Keratinocyte (primary cell): ENCODE data around the gene TMEM240. TPM values are rescaled to one million over a fixed set of nuclear protein-coding genes. Genes with fewer than 3 reads are reported as not detected.
"Not testable (repeated sequence)": the region's sequence is repeated elsewhere in the genome, so short reads cannot be mapped to it uniquely, and the experiment has no call there.

Source experiments
- DNase-seq: peaks from one replicate; pipeline ENCODE4 v3.0.0-alpha.2; 2011; ENCODE audit warnings: low read depth, missing footprints, low spot score
- FAIRE-seq: peaks from 2 replicates; lab custom pipeline; 2011; peaks lifted over from hg19 to GRCh38; lab: Jason Lieb, UNC
- H2AFZ ChIP-seq: 2 replicates; pipeline ENCODE4 v1.6.0; 2012; ENCODE audit warnings: low read length, control low read depth, inconsistent platforms; ENCODE audit not compliant: control insufficient read depth
- H3K27ac ChIP-seq: 2 replicates; pipeline ENCODE4 v1.5.1; 2011; ENCODE audit warnings: low read length; ENCODE audit not compliant: control insufficient read depth, insufficient read depth
- H3K27me3 ChIP-seq: 3 replicates; pipeline ENCODE4 v1.6.0; 2011; ENCODE audit warnings: low read length; ENCODE audit not compliant: control insufficient read depth, insufficient read depth; ENCODE audit errors: extremely low read depth
- H3K36me3 ChIP-seq, 2 experiments: 2 replicates in 1 of 2; 3 replicates in 1 of 2; pipeline ENCODE4 v1.5.1; 2011; ENCODE audit warnings: low read length in 2 of 2, mild to moderate bottlenecking in 1 of 2; ENCODE audit not compliant: control insufficient read depth in 2 of 2, insufficient read depth in 2 of 2; ENCODE audit errors: extremely low read depth in 1 of 2
- H3K4me1 ChIP-seq: 3 replicates; pipeline ENCODE4 v1.5.1; 2011; ENCODE audit warnings: low read length; ENCODE audit not compliant: control insufficient read depth, insufficient read depth; ENCODE audit errors: extremely low read depth
- H3K4me2 ChIP-seq: 3 replicates; pipeline ENCODE4 v1.6.0; 2011; ENCODE audit warnings: low read depth, low read length; ENCODE audit not compliant: control insufficient read depth, insufficient read depth; ENCODE audit errors: extremely low read depth
- H3K4me3 ChIP-seq, 3 experiments: fragments of 200-600 bp in 1 of 3; sonication (generic) in 1 of 3; 2 replicates in 2 of 3; 3 replicates in 1 of 3; pipeline ENCODE4 v1.5.1; 2011 to 2016; ENCODE audit warnings: low read length in 3 of 3, mild to moderate bottlenecking in 3 of 3, control low read depth in 2 of 3, inconsistent platforms in 1 of 3, low read depth in 1 of 3, mixed read lengths in 1 of 3, mixed run types in 1 of 3, moderate library complexity in 1 of 3; ENCODE audit not compliant: control insufficient read depth in 2 of 3, insufficient read depth in 2 of 3; ENCODE audit errors: extremely low read depth in 1 of 3
- H3K79me2 ChIP-seq: 2 replicates; pipeline ENCODE4 v1.6.0; 2012; ENCODE audit warnings: low read length; ENCODE audit not compliant: control insufficient read depth, insufficient read depth
- H3K9ac ChIP-seq: 3 replicates; pipeline ENCODE4 v1.6.0; 2011; ENCODE audit warnings: low read length; ENCODE audit not compliant: control insufficient read depth, insufficient read depth; ENCODE audit errors: extremely low read depth
- H3K9me1 ChIP-seq: 3 replicates; pipeline ENCODE4 v1.6.0; 2011; ENCODE audit warnings: low read length; ENCODE audit not compliant: control insufficient read depth, insufficient read depth; ENCODE audit errors: extremely low read depth
- H3K9me3 ChIP-seq: 2 replicates; pipeline ENCODE4 v1.5.1; 2012; ENCODE audit warnings: low read depth, low read length; ENCODE audit not compliant: control insufficient read depth
- H4K20me1 ChIP-seq: 3 replicates; pipeline ENCODE4 v1.6.0; 2011; ENCODE audit warnings: low read length; ENCODE audit not compliant: control insufficient read depth, insufficient read depth; ENCODE audit errors: extremely low read depth
- EZH2 ChIP-seq: IDR thresholded peaks from one replicate; pipeline ENCODE4 v1.6.1; 2012; ENCODE audit warnings: inconsistent platforms, mild to moderate bottlenecking, low read length, moderate library complexity
- dilution Hi-C: fragments of 300-500 bp; cut with MboI; formaldehyde crosslinking; loops from one replicate; pipeline ENCODE4 v1.7.0; 2020; ENCODE audit warnings: low sequenced_read_pairs; ENCODE audit not compliant: extremely low pct_ligation_motif_present
- polyA plus RNA-seq, 5 experiments: library from polyadenylated mRNA; depleted of rRNA in 3 of 5; stranded (reverse) in 3 of 5; stranded (forward) in 1 of 5; unstranded in 1 of 5; fragments of >200 nt; gene quantifications; 1 replicate in 1 of 5; 2 replicates in 3 of 5; 3 replicates in 1 of 5; pipeline versions ENCODE4 v1.2.1 to v1.2.3, GENCODE V29; 2011 to 2012; ENCODE audit warnings: missing spikeins in 2 of 5, low read depth in 1 of 5, low replicate concordance in 1 of 5
- TF ChIP-seq, protein P1 (sequence below), 3 experiments: IDR thresholded peaks in 1 of 3; conservative IDR thresholded peaks in 1 of 3; optimal IDR thresholded peaks in 1 of 3; 2 replicates in 2 of 3; 3 replicates in 1 of 3; pipeline versions ENCODE3 to v1.5.1; 2011; ENCODE audit warnings: low read length in 3 of 3, mild to moderate bottlenecking in 3 of 3, moderate library complexity in 2 of 3, control low read depth in 1 of 3, inconsistent platforms in 1 of 3; ENCODE audit not compliant: insufficient read depth in 2 of 3; ENCODE audit errors: extremely low read depth in 1 of 3

Gene TMEM240
- polyA plus RNA-seq, 1 donor (not counting 4 experiments of a cell fraction or from before 2014, with no cell fraction given) = 0.12 TPM

DNA sequence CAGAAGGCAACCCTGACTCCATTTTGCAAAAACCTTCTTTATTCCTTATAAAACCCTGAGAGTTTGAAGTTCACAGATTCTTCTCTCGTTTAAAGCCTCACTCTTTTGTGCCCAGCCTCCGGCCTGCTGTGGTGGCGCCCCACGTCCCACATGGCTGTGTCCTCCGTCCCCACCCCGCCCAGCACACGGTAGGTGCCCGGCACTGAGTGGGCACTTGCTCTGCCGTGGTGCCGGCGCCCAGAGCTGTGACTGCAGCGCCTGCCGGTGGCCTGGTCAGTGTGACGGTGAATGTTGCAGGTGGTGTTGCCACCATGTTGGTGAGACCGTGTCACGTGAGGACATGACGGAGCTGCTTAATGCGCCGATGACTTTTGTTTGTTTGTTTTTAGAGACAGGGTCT lies 19.1 kb downstream of the TMEM240 start:
- no peak for TF ChIP-seq EZH2
- TF ChIP-seq, protein P1, sequence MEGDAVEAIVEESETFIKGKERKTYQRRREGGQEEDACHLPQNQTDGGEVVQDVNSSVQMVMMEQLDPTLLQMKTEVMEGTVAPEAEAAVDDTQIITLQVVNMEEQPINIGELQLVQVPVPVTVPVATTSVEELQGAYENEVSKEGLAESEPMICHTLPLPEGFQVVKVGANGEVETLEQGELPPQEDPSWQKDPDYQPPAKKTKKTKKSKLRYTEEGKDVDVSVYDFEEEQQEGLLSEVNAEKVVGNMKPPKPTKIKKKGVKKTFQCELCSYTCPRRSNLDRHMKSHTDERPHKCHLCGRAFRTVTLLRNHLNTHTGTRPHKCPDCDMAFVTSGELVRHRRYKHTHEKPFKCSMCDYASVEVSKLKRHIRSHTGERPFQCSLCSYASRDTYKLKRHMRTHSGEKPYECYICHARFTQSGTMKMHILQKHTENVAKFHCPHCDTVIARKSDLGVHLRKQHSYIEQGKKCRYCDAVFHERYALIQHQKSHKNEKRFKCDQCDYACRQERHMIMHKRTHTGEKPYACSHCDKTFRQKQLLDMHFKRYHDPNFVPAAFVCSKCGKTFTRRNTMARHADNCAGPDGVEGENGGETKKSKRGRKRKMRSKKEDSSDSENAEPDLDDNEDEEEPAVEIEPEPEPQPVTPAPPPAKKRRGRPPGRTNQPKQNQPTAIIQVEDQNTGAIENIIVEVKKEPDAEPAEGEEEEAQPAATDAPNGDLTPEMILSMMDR (optimal IDR thresholded peaks at IDR 0.05 in 1 of 3, IDR thresholded peaks at IDR 0.05 in 1 of 3, conservative IDR thresholded peaks at IDR 0.05 in 1 of 3; ENCODE audit: extremely low read depth in 1 of 3, insufficient read depth in 2 of 3, low read length in 3 of 3) = no peak
- Histone ChIP-seq H3K4me3 (no peak overlapping the region), H3K79me2 (no peaks in the 10 kb centered on the region), H3K36me3 (peaks cover 5 to 9% of the 10 kb centered on the region in 2 experiments), H3K4me1 (no peaks in the 10 kb centered on the region), H3K27me3 (no peaks in the 10 kb centered on the region), H2AFZ (no peak overlapping the region), H4K20me1 (no peaks in the 10 kb centered on the region), H3K9me3 (no peaks in the 10 kb centered on the region), H3K9me1 (peaks cover 2% of the 10 kb centered on the region), H3K27ac (no peak overlapping the region), H3K9ac (no peak overlapping the region), H3K4me2 (no peak overlapping the region)
- FAIRE-seq (no peak), DNase-seq (no peak)
- dilution Hi-C loops = no loop called here

DNA sequence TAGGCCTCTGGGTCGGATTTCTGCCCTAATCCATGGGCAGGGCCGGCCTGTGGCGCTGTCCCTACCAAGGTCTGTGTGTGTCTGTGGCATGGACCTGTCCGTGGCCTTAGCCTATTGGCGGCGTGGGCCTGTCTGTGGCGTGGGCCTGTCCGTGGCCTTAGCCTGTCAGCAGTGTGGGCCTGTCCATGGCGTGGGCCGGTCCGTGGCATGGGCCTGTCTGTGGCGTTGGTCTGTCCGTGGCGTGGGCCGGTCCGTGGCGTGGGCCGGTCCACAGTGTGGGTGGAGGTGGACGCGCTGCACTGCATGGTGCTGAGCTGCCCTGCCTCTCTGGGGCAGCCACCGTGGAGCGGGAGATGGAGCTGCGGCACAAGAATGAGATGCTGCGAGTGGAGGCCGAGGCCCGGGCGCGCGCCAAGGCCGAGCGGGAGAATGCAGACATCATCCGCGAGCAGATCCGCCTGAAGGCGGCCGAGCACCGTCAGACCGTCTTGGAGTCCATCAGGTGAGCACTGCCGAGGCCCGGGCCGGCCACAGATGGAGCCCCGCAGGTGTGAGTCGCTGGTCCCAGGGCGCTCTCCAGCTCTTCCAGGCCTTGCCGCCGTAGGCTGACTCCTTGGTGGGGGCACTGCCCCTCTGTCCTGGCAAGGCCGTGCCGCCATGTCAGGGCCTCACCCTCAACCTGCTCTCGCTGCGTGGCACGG lies 20.5 kb downstream of the TMEM240 start:
- H2AFZ ChIP-seq, H3K9ac ChIP-seq, H3K27ac ChIP-seq, dilution Hi-C loops, H3K27me3 ChIP-seq, H3K4me1 ChIP-seq, H3K9me1 ChIP-seq, H3K9me3 ChIP-seq, FAIRE-seq, H3K79me2 ChIP-seq, H3K4me3 ChIP-seq, H4K20me1 ChIP-seq, H3K36me3 ChIP-seq, H3K4me2 ChIP-seq, DNase-seq: not testable (repeated sequence)

DNA sequence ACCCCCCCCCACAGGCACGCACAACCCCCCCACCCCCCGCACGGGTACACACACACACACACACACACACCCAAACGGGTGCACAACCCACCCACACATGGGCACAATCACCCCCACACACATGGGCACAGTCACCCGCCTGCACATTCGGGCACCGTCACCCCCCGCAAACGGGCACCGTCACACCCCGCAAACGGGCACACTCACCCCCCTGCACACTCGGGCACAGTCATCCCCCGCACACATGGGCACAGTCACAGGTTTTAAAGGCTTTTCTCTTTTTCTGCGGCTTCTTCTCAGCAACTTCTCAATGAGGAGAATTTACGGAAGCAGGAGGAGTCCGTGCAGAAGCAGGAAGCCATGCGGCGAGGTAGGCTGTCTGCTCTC lies 21.8 kb downstream of the TMEM240 start:
- H3K4me3 ChIP-seq, H3K9me3 ChIP-seq, H4K20me1 ChIP-seq, H3K4me1 ChIP-seq, H2AFZ ChIP-seq, DNase-seq, FAIRE-seq, H3K27ac ChIP-seq, H3K9ac ChIP-seq, H3K27me3 ChIP-seq, H3K9me1 ChIP-seq, dilution Hi-C loops, H3K4me2 ChIP-seq: not testable (repeated sequence)
- Histone ChIP-seq H3K36me3 (peaks cover 10 to 13% of the 10 kb centered on the region in 2 experiments), H3K79me2 (peaks cover 17% of the 10 kb centered on the region)
